Panc1 (cell line): ENCODE results near the gene ARHGEF40. TPM values are rescaled to one million over a fixed set of nuclear protein-coding genes. Genes with fewer than 3 reads are reported as not detected.

Experiments used
- ATAC-seq: fragments of 200-7000 bp; cut with Tn5 transposase; 2 replicates; pipeline ENCODE4 v1.9.1; 2020; ENCODE audit warnings: mild to moderate bottlenecking, moderate library complexity
- BruUV-seq: library from RNA; stranded (reverse); fragments of 400-500 nt; replicated peaks from 2 replicates; lab custom pipeline; 2021; lab: Mats Ljungman, UMichigan
- CTCF ChIA-PET: fragments of 300-600 bp; sonication (Branson Sonifier 250); formaldehyde crosslinking; loops from one replicate; lab custom pipeline; 2022; ENCODE audit warnings: antibody characterized with exemption; lab: Charles Lee
- POLR2A ChIA-PET: fragments of 300-600 bp; sonication (Branson Sonifier 250); formaldehyde crosslinking; loops from one replicate; lab custom pipeline; 2022; ENCODE audit warnings: antibody characterized with exemption; lab: Charles Lee
- DNase-seq: peaks from one replicate; pipeline ENCODE4 v3.0.0-alpha.2; 2010; ENCODE audit warnings: low read depth, low spot score
- H3K27ac ChIP-seq: 2 replicates; pipeline ENCODE4 v1.5.1; 2011; ENCODE audit warnings: mild to moderate bottlenecking, low read length, inconsistent platforms
- H3K27me3 ChIP-seq: fragments of 200-500 bp; sonication (Bioruptor generic); 2 replicates; pipeline ENCODE4 v1.6.0; 2014; ENCODE audit warnings: low read length, inconsistent platforms; ENCODE audit not compliant: control insufficient read depth, insufficient read depth
- H3K36me3 ChIP-seq: fragments of 200-500 bp; sonication (Bioruptor generic); 2 replicates; pipeline ENCODE4 v1.5.1; 2014; ENCODE audit warnings: inconsistent platforms, mild to moderate bottlenecking, low read length, moderate library complexity; ENCODE audit not compliant: control insufficient read depth, insufficient read depth
- H3K4me1 ChIP-seq: 2 replicates; pipeline ENCODE4 v1.5.1; 2011; ENCODE audit warnings: inconsistent platforms, mild to moderate bottlenecking, low read length, moderate library complexity; ENCODE audit not compliant: control insufficient read depth, insufficient read depth
- H3K4me3 ChIP-seq, 2 experiments: 2 replicates each; pipeline ENCODE4 v1.5.1; 2011 to 2012; ENCODE audit warnings: low read depth in 2 of 2, low read length in 2 of 2, mild to moderate bottlenecking in 2 of 2, inconsistent platforms in 1 of 2, moderate library complexity in 1 of 2
- H3K9me3 ChIP-seq: fragments of 200-500 bp; sonication (Bioruptor generic); 2 replicates; pipeline ENCODE4 v1.5.1; 2014; ENCODE audit warnings: low read depth, mild to moderate bottlenecking, inconsistent platforms, low read length, moderate library complexity; ENCODE audit not compliant: control insufficient read depth, insufficient read depth
- CTCF ChIP-seq: fragments of 450-650 bp; IDR thresholded peaks from 2 replicates; pipeline ENCODE4 v1.5.1; 2017; ENCODE audit warnings: mild to moderate bottlenecking
- POLR2AphosphoS5 ChIP-seq: IDR thresholded peaks from 2 replicates; pipeline ENCODE4 v1.6.1; 2012; ENCODE audit warnings: mild to moderate bottlenecking, low read depth, low read length, moderate library complexity
- SIN3A ChIP-seq: IDR thresholded peaks from 2 replicates; pipeline ENCODE4 v1.6.1; 2012; ENCODE audit warnings: low read depth, mild to moderate bottlenecking, low read length, moderate library complexity, borderline replicate concordance; ENCODE audit not compliant: insufficient read depth
- TCF7L2 ChIP-seq: IDR thresholded peaks from 2 replicates; pipeline ENCODE4 v1.6.1; 2011; ENCODE audit warnings: mild to moderate bottlenecking, low read depth, low read length, inconsistent platforms
- in situ Hi-C: cut with HindIII; loops from 2 replicates; pipeline ENCODE4 v1.10.0; 2016; ENCODE audit warnings: low sequenced_read_pairs, low pct_unique_long_range_greater_than_20kb
- intact Hi-C: fragments of 100-400 bp; cut with micrococcal nuclease; formaldehyde crosslinking; loops from one replicate; pipeline ENCODE4 v1.10.0; 2022; ENCODE audit not compliant: unreplicated experiment
- total RNA-seq: library from RNA; stranded (reverse); gene quantifications from one replicate; pipeline ENCODE4 v1.2.1, GENCODE V29; 2021; ENCODE audit not compliant: unreplicated experiment
- TF ChIP-seq, protein P1 (sequence below), 2 experiments: IDR thresholded peaks; 2 replicates each; pipeline ENCODE4 v1.6.1; 2011 to 2012; ENCODE audit warnings: low read depth in 2 of 2, control low read depth in 1 of 2, low read length in 1 of 2, mild to moderate bottlenecking in 1 of 2, moderate library complexity in 1 of 2; ENCODE audit not compliant: insufficient read depth in 1 of 2

Gene ARHGEF40
- total RNA-seq, 1 experiment from 2014 or later = 11.1 TPM

- Histone ChIP-seq H3K36me3 (no peaks in the 10 kb centered on the region), H3K4me1 (no peaks in the 10 kb centered on the region), H3K4me3 (no peak overlapping the region), H3K27ac (no peak overlapping the region), H3K9me3 (no peaks in the 10 kb centered on the region), H3K27me3 (no peaks in the 10 kb centered on the region)
- CTCF ChIA-PET = interaction anchor here (1.2 kb wide), 1 partner anchor 72 kb away, joined by 3 read pairs; no protein-coding TSS in a partner anchor
- no peak for TF ChIP-seq CTCF
- in situ Hi-C loops = no loop called here
- ATAC-seq (no peak), DNase-seq (no peak)
- BruUV-seq = no TSS peak
- POLR2A ChIA-PET = no interaction called here
- intact Hi-C loops = no loop called here
Observed at GRCh38 chr14:21086908-21087293, 16.8 kb downstream of the ARHGEF40 start.

- Histone ChIP-seq H3K4me3 (no peak overlapping the region), H3K4me1 (no peaks in the 10 kb centered on the region), H3K27me3 (no peaks in the 10 kb centered on the region), H3K9me3 (no peaks in the 10 kb centered on the region), H3K27ac (no peak overlapping the region), H3K36me3 (no peaks in the 10 kb centered on the region)
- ATAC-seq (no peak; the same call in 1 of the 2 replicates), DNase-seq (no peak)
- intact Hi-C loops = no loop called here
- in situ Hi-C loops = no loop called here
- ChIA-PET CTCF (interaction anchor here (1.2 kb wide), 1 partner anchor 72 kb away, joined by 3 read pairs; no protein-coding TSS in a partner anchor), POLR2A (no interaction called here)
- no peak for TF ChIP-seq POLR2AphosphoS5
- BruUV-seq = no TSS peak
Observed at GRCh38 chr14:21087294-21088091, 17.4 kb downstream of the ARHGEF40 start.

GRCh38 chr14:21088687-21089086 is 18.6 kb downstream of the ARHGEF40 start:
- CTCF ChIA-PET = interaction anchor here (0.7 kb wide), 1 partner anchor 20 kb away, joined by 3 read pairs; no protein-coding TSS in a partner anchor
- no peaks in the 10 kb centered on the region for H3K27me3 ChIP-seq
- H3K4me1 ChIP-seq = no peaks in the 10 kb centered on the region
- ATAC-seq (no peak), DNase-seq (no peak)
- BruUV-seq = no TSS peak
- no peak overlapping the region for H3K27ac ChIP-seq
- TF ChIP-seq, protein P1, sequence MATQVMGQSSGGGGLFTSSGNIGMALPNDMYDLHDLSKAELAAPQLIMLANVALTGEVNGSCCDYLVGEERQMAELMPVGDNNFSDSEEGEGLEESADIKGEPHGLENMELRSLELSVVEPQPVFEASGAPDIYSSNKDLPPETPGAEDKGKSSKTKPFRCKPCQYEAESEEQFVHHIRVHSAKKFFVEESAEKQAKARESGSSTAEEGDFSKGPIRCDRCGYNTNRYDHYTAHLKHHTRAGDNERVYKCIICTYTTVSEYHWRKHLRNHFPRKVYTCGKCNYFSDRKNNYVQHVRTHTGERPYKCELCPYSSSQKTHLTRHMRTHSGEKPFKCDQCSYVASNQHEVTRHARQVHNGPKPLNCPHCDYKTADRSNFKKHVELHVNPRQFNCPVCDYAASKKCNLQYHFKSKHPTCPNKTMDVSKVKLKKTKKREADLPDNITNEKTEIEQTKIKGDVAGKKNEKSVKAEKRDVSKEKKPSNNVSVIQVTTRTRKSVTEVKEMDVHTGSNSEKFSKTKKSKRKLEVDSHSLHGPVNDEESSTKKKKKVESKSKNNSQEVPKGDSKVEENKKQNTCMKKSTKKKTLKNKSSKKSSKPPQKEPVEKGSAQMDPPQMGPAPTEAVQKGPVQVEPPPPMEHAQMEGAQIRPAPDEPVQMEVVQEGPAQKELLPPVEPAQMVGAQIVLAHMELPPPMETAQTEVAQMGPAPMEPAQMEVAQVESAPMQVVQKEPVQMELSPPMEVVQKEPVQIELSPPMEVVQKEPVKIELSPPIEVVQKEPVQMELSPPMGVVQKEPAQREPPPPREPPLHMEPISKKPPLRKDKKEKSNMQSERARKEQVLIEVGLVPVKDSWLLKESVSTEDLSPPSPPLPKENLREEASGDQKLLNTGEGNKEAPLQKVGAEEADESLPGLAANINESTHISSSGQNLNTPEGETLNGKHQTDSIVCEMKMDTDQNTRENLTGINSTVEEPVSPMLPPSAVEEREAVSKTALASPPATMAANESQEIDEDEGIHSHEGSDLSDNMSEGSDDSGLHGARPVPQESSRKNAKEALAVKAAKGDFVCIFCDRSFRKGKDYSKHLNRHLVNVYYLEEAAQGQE (IDR thresholded peaks at IDR 0.05; ENCODE audit: insufficient read depth in 1 of 2, low read depth in 2 of 2, low read length in 1 of 2) = no peak
- TF ChIP-seq TCF7L2 (no peak), CTCF (no peak), POLR2AphosphoS5 (no peak), SIN3A (no peak)
- POLR2A ChIA-PET = no interaction called here
- H3K9me3 ChIP-seq = no peaks in the 10 kb centered on the region
- in situ Hi-C loops (no loop called here), intact Hi-C loops (no loop called here)
- no peaks in the 10 kb centered on the region for H3K36me3 ChIP-seq
- H3K4me3 ChIP-seq = no peak overlapping the region
